Pericardium fibroblast (primary cell): ENCODE data around the gene OPN1MW3. TPM values are rescaled to one million over a fixed set of nuclear protein-coding genes. Genes with fewer than 3 reads are reported as not detected.

Source experiments
- total RNA-seq: library from RNA; depleted of rRNA; stranded (reverse); fragments of >200 nt; gene quantifications from 2 replicates; pipeline ENCODE4 v1.2.3, GENCODE V29; 2015

OPN1MW3 gene
- total RNA-seq: not detected in 2 replicates

GRCh38 chrX:154257282-154257681, at the start of gene OPN1MW3:
TSS of gene OPN1MW3 (plus strand) at chrX:154257582. CDS start at chrX:154257620, 38 bp downstream.

DNA sequence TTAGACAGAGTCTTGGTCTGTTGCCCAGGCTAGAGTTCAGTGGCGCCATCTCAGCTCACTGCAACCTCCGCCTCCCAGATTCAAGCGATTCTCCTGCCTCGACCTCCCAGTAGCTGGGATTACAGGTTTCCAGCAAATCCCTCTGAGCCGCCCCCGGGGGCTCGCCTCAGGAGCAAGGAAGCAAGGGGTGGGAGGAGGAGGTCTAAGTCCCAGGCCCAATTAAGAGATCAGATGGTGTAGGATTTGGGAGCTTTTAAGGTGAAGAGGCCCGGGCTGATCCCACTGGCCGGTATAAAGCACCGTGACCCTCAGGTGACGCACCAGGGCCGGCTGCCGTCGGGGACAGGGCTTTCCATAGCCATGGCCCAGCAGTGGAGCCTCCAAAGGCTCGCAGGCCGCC, 37.9 kb upstream of the OPN1MW3 start, which contains the start of gene OPN1MW2:
Gene OPN1MW2, plus strand, starts transcription at position 301 of the 400 bp plus-strand sequence. Its CDS starts 60 bp downstream, at position 361.

GRCh38 chrX:154294791-154295574, 37.6 kb downstream of the OPN1MW3 start, which contains the start of gene TEX28:
TSS of gene TEX28 (minus strand) at chrX:154295124. CDS start at chrX:154292117, 3,007 bp downstream.

DNA sequence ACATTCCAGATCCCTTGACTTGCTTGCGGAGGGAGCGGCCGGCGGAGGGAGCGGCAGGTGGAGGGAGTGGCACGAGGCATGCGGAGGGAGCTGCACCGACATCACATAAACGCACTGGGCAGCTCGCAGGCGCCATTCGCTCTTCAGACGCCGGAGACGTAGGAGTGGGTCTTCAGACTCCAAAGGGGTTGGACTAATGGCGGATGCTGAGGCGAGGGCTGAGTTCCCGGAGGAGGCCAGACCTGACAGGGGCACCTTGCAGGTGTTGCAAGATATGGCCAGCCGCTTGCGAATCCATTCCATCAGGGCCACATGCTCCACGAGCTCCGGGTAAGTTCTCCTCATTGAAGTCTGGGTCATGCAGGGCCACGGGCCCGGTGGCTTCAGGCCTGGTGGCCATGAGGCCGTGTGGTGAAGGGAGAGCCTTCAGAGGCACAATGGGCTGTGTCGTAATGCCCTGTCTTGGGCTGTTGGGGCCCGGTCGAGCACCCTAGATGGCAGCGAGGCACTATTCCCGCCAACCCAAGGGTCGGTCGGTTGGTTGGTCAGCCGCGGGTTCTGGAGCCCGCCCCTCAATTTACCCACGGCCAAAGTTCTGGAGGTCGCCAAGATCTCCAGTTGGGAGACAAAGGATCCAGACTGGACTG, 38.4 kb downstream of the OPN1MW3 start, which contains the start of gene TKTL1:
Gene TKTL1, plus strand, starts transcription at position 132 of the 647 bp plus-strand sequence. Its CDS starts 65 bp downstream, at position 197.

Other genes starting within 250 kb of the OPN1MW3 start
- 86.6 and 190 TPM in 2 replicates for gene IRAK1, start 237.7 kb upstream of the OPN1MW3 start, total RNA-seq
- 17.6 and 19.4 TPM in 2 replicates for gene MECP2, start 159.9 kb upstream of the OPN1MW3 start, total RNA-seq
- not detected in 2 replicates for gene OPN1LW, start 113.3 kb upstream of the OPN1MW3 start, total RNA-seq
- gene OPN1MW, start 75.0 kb upstream of the OPN1MW3 start, total RNA-seq: not detected in 2 replicates
- not detected in 2 replicates for gene OPN1MW2, start 37.8 kb upstream of the OPN1MW3 start, total RNA-seq
- gene TEX28, start 37.5 kb downstream of the OPN1MW3 start, total RNA-seq: not detected in 2 replicates
- not detected in 2 replicates for gene TKTL1, start 38.2 kb downstream of the OPN1MW3 start, total RNA-seq
- 918 and 2,171 TPM in 2 replicates for gene FLNA, start 117.1 kb downstream of the OPN1MW3 start, total RNA-seq
- 73.5 and 86.1 TPM in 2 replicates for gene EMD, start 121.7 kb downstream of the OPN1MW3 start, total RNA-seq
- gene RPL10, start 140.8 kb downstream of the OPN1MW3 start, total RNA-seq: 9,658 and 12,949 TPM in 2 replicates
- 33.7 and 34.2 TPM in 2 replicates for gene DNASE1L1, start 151.7 kb downstream of the OPN1MW3 start, total RNA-seq
- gene TAFAZZIN, start 154.0 kb downstream of the OPN1MW3 start, total RNA-seq: 17.0 and 23.9 TPM in 2 replicates
- gene ATP6AP1, start 171.1 kb downstream of the OPN1MW3 start, total RNA-seq: 43.3 and 50.6 TPM in 2 replicates
- 89.5 and 101 TPM in 2 replicates for gene GDI1, start 179.6 kb downstream of the OPN1MW3 start, total RNA-seq
- gene FAM50A, start 186.6 kb downstream of the OPN1MW3 start, total RNA-seq: 42.2 and 65.5 TPM in 2 replicates
- gene PLXNA3, start 200.7 kb downstream of the OPN1MW3 start, total RNA-seq: 14.9 and 41.3 TPM in 2 replicates
- 45.6 and 72.6 TPM in 2 replicates for gene LAGE3, start 221.7 kb downstream of the OPN1MW3 start, total RNA-seq
- gene UBL4A, start 229.0 kb downstream of the OPN1MW3 start, total RNA-seq: 30.6 and 37.0 TPM in 2 replicates
- 30.8 and 32.3 TPM in 2 replicates for gene SLC10A3, start 233.0 kb downstream of the OPN1MW3 start, total RNA-seq